Epithelial cell of esophagus (primary cell): ENCODE measurements around the gene KRTAP12-3.

Experiments
- DNase-seq: peaks from one replicate; pipeline ENCODE4 v3.0.0; 2010; ENCODE audit warnings: low read depth
- H3K4me3 ChIP-seq: 2 replicates; pipeline ENCODE4 v1.5.1; 2011; ENCODE audit warnings: mild to moderate bottlenecking, low read length, control low read depth
- CTCF ChIP-seq: IDR thresholded peaks from 2 replicates; pipeline ENCODE4 v1.5.1; 2011; ENCODE audit warnings: low read depth, mild to moderate bottlenecking, low read length, control low read depth, inconsistent platforms; ENCODE audit not compliant: insufficient read depth; ENCODE audit errors: missing control alignments

KRTAP12-3 gene

GRCh38 chr21:44703731-44704635 is 46.3 kb downstream of the KRTAP12-3 start:
- H3K4me3 ChIP-seq, result no peak overlapping the region
- TF ChIP-seq CTCF, result no peak
- DNase-seq, result no peak

GRCh38 chr21:44704636-44705001 is 46.9 kb downstream of the KRTAP12-3 start:
- H3K4me3 ChIP-seq, result no peak overlapping the region
- TF ChIP-seq CTCF, result no peak
- DNase-seq, result no peak

GRCh38 chr21:44706026-44706705 is 48.4 kb downstream of the KRTAP12-3 start:
- DNase-seq, result no peak
- no peak overlapping the region for H3K4me3 ChIP-seq
- TF ChIP-seq CTCF, result no peak

- H3K4me3 ChIP-seq, result no peak overlapping the region
- DNase-seq, result no peak
- no peak for TF ChIP-seq CTCF
Observed at GRCh38 chr21:44706706-44707581, 49.2 kb downstream of the KRTAP12-3 start.
